ENCODE data around the gene CAMTA1. TPM values are rescaled to one million over a fixed set of nuclear protein-coding genes. Genes with fewer than 3 reads are reported as not detected.

The CAMTA1 gene
- total RNA-seq, 1 experiment from 2014 or later: 60.0 TPM

- no TSS peak for BruUV-seq (replicated peaks)
Observed at GRCh38 chr1:7535934-7536878, 751.0 kb downstream of the CAMTA1 start.

DNA sequence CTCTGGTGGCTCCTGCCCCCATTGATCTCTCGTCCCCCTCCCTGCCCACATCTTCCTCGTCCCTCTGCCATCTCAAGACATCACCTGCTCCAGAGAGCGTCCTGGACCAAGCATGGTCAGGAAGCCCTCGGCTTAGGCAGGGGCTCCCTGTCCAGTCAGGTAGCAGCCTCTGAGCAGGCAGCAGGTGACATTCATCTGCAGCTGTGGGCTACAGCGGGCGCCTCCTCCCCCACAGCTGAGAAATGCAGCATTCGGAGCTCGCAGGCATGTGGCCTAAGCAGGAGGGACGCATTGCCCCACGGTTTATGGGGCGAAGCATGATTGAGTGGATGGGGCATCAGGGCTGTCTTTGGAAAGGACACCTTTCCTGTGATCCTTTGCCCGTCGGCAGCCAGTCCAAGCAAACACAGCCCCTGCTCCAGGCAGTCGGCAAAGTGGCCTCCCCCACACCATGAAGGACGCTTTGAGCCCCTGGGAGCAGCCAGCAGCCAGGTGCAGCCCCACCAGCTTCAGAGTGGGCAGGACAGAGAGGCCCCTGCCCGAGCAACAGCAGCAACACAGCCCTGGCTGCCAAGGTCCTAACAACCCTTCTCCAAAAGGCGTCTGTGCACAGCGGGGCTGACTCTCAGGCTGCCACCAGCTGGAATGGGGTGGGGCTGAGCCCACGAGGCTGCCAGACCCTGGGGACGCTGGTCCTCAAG, 751.8 kb downstream of the CAMTA1 start:
- intact Hi-C loops (cut with micrococcal nuclease; ENCODE audit: unreplicated experiment): no loop called here
- Histone ChIP-seq H3K4me3 (ENCODE audit: low read depth, low read length) (no peak overlapping the region), H3K9me3 (no peaks in the 10 kb centered on the region), H3K36me3 (ENCODE audit: control insufficient read depth, insufficient read depth, low read length) (no peaks in the 10 kb centered on the region), H3K4me1 (no peaks in the 10 kb centered on the region), H3K27me3 (replicated peaks; ENCODE audit: control insufficient read depth, insufficient read depth, low read length) (no peaks in the 10 kb centered on the region)
- DNase-seq: no peak
- Mint-ChIP-seq H3K36me3 (ENCODE audit: insufficient read depth, unreplicated experiment) (no peaks in the 10 kb centered on the region), H3K27ac (ENCODE audit: unreplicated experiment) (no peak overlapping the region), H3K9me3 (ENCODE audit: unreplicated experiment) (no peaks in the 10 kb centered on the region), H3K4me1 (ENCODE audit: low read depth, unreplicated experiment) (no peaks in the 10 kb centered on the region), H3K27me3 (ENCODE audit: insufficient read depth, unreplicated experiment) (peaks cover 10% of the 10 kb centered on the region), H3K4me3 (ENCODE audit: unreplicated experiment) (no peak overlapping the region)
- TF ChIP-seq CTCF (IDR thresholded peaks at IDR 0.05; ENCODE audit: insufficient read depth in 1 of 2, low read depth in 1 of 2, low read length in 1 of 2, severe bottlenecking in 1 of 2, unreplicated experiment in 1 of 2): no peak
- ChIA-PET CTCF (interaction anchor here (0.8 kb wide), 1 partner anchor 132 kb away, joined by 3 read pairs; no protein-coding TSS in a partner anchor), POLR2A (no interaction called here)
- BruUV-seq (replicated peaks): no TSS peak

More at GRCh38 chr1:7535934-7536878, 751.0 kb downstream of the CAMTA1 start:
- POLR2A ChIA-PET: no interaction called here
- Mint-ChIP-seq H3K36me3 (ENCODE audit: insufficient read depth, unreplicated experiment) (no peaks in the 10 kb centered on the region), H3K27me3 (ENCODE audit: insufficient read depth, unreplicated experiment) (peaks cover 10% of the 10 kb centered on the region), H3K27ac (ENCODE audit: unreplicated experiment) (no peak overlapping the region), H3K9me3 (ENCODE audit: unreplicated experiment) (no peaks in the 10 kb centered on the region), H3K4me1 (ENCODE audit: low read depth, unreplicated experiment) (no peaks in the 10 kb centered on the region), H3K4me3 (ENCODE audit: unreplicated experiment) (no peak overlapping the region)
- no peak overlapping the region for H3K4me3 ChIP-seq (ENCODE audit: low read depth, low read length)
- H3K27me3 ChIP-seq (replicated peaks; ENCODE audit: control insufficient read depth, insufficient read depth, low read length): no peaks in the 10 kb centered on the region
- intact Hi-C loops (cut with micrococcal nuclease; ENCODE audit: unreplicated experiment): no loop called here
- H3K36me3 ChIP-seq (ENCODE audit: control insufficient read depth, insufficient read depth, low read length): no peaks in the 10 kb centered on the region
- H3K4me1 ChIP-seq: no peaks in the 10 kb centered on the region
- TF ChIP-seq CTCF (IDR thresholded peaks at IDR 0.05; ENCODE audit: insufficient read depth in 1 of 2, low read depth in 1 of 2, low read length in 1 of 2, severe bottlenecking in 1 of 2, unreplicated experiment in 1 of 2): no peak
- no peak for DNase-seq
- CTCF ChIA-PET: no interaction called here
- H3K9me3 ChIP-seq: no peaks in the 10 kb centered on the region

GRCh38 chr1:7538033-7538432, 752.8 kb downstream of the CAMTA1 start:
- DNase-seq: no peak
- ChIA-PET POLR2A (no interaction called here), CTCF (interaction anchor here (0.8 kb wide), 1 partner anchor 131 kb away, joined by 3 read pairs; no protein-coding TSS in a partner anchor)
- Histone ChIP-seq H3K9me3 (no peaks in the 10 kb centered on the region), H3K36me3 (ENCODE audit: control insufficient read depth, insufficient read depth, low read length) (no peaks in the 10 kb centered on the region), H3K4me1 (no peaks in the 10 kb centered on the region), H3K27me3 (replicated peaks; ENCODE audit: control insufficient read depth, insufficient read depth, low read length) (no peaks in the 10 kb centered on the region), H3K4me3 (ENCODE audit: low read depth, low read length) (no peak overlapping the region)
- Mint-ChIP-seq H3K36me3 (ENCODE audit: insufficient read depth, unreplicated experiment) (no peaks in the 10 kb centered on the region), H3K4me3 (ENCODE audit: unreplicated experiment) (no peak overlapping the region), H3K27ac (ENCODE audit: unreplicated experiment) (no peak overlapping the region), H3K27me3 (ENCODE audit: insufficient read depth, unreplicated experiment) (peaks cover 4% of the 10 kb centered on the region), H3K4me1 (ENCODE audit: low read depth, unreplicated experiment) (no peaks in the 10 kb centered on the region), H3K9me3 (ENCODE audit: unreplicated experiment) (no peaks in the 10 kb centered on the region)
- no peak for TF ChIP-seq CTCF (IDR thresholded peaks at IDR 0.05; ENCODE audit: insufficient read depth in 1 of 2, low read depth in 1 of 2, low read length in 1 of 2, severe bottlenecking in 1 of 2, unreplicated experiment in 1 of 2)
- no TSS peak for BruUV-seq (replicated peaks)
- intact Hi-C loops (cut with micrococcal nuclease; ENCODE audit: unreplicated experiment): no loop called here
